HEK293 (cell line): ENCODE data around the gene THOP1.

Experiments
- YY1 ChIP-seq: fragments of 450-650 bp; formaldehyde crosslinking; IDR thresholded peaks from 2 replicates; pipeline ENCODE4 v1.5.1; 2018; ENCODE audit warnings: missing biosample characterization, missing genetic modification characterization
- ZBTB20 ChIP-seq: fragments of 450-650 bp; formaldehyde crosslinking; IDR thresholded peaks from 2 replicates; pipeline ENCODE4 v1.5.1; 2016; ENCODE audit warnings: missing biosample characterization, missing genetic modification characterization
- ZNF560 ChIP-seq: fragments of 450-650 bp; formaldehyde crosslinking; IDR thresholded peaks from 2 replicates; pipeline ENCODE4 v1.5.1; 2017; ENCODE audit warnings: missing biosample characterization, missing genetic modification characterization, borderline replicate concordance
- TF ChIP-seq, protein P1 (sequence below): fragments of 450-650 bp; formaldehyde crosslinking; IDR thresholded peaks from 2 replicates; pipeline ENCODE4 v1.5.1; 2016; ENCODE audit warnings: missing biosample characterization, missing genetic modification characterization
- TF ChIP-seq, protein P2 (sequence below): fragments of 450-650 bp; formaldehyde crosslinking; IDR thresholded peaks from 2 replicates; pipeline ENCODE4 v1.5.1; 2016; ENCODE audit warnings: missing biosample characterization, missing genetic modification characterization

GRCh38 chr19:2755811-2756210 lies 29.5 kb upstream of the THOP1 start:
- TF ChIP-seq ZBTB20 (tag by site-specific recombination) (no peak), ZNF560 (tag by site-specific recombination) (no peak), YY1 (no peak)
- TF ChIP-seq, protein P1, sequence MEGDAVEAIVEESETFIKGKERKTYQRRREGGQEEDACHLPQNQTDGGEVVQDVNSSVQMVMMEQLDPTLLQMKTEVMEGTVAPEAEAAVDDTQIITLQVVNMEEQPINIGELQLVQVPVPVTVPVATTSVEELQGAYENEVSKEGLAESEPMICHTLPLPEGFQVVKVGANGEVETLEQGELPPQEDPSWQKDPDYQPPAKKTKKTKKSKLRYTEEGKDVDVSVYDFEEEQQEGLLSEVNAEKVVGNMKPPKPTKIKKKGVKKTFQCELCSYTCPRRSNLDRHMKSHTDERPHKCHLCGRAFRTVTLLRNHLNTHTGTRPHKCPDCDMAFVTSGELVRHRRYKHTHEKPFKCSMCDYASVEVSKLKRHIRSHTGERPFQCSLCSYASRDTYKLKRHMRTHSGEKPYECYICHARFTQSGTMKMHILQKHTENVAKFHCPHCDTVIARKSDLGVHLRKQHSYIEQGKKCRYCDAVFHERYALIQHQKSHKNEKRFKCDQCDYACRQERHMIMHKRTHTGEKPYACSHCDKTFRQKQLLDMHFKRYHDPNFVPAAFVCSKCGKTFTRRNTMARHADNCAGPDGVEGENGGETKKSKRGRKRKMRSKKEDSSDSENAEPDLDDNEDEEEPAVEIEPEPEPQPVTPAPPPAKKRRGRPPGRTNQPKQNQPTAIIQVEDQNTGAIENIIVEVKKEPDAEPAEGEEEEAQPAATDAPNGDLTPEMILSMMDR (tag by site-specific recombination): no peak
- TF ChIP-seq, protein P2, sequence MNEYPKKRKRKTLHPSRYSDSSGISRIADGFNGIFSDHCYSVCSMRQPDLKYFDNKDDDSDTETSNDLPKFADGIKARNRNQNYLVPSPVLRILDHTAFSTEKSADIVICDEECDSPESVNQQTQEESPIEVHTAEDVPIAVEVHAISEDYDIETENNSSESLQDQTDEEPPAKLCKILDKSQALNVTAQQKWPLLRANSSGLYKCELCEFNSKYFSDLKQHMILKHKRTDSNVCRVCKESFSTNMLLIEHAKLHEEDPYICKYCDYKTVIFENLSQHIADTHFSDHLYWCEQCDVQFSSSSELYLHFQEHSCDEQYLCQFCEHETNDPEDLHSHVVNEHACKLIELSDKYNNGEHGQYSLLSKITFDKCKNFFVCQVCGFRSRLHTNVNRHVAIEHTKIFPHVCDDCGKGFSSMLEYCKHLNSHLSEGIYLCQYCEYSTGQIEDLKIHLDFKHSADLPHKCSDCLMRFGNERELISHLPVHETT (tag by site-specific recombination): no peak
